Esophagus squamous epithelium (tissue), 4 donors: ENCODE results near the gene PTPN5.

ENCODE experiments used
- POLR2A ChIP-seq, 4 donors: fragments of 450-650 bp; IDR thresholded peaks; one replicate each; pipeline ENCODE4 v1.6.1; 2017; ENCODE audit warnings: antibody characterized with exemption in 4 of 4, mild to moderate bottlenecking in 4 of 4, moderate library complexity in 3 of 4
- TF ChIP-seq, protein P1 (sequence below), 6 experiments: fragments of 450-650 bp in 4 of 6; fragments of 200-600 bp in 2 of 6; sonication (generic) in 2 of 6; IDR thresholded peaks; one replicate each; pipeline ENCODE4 v1.5.1; 2016 to 2019; ENCODE audit warnings: antibody characterized with exemption in 6 of 6, mild to moderate bottlenecking in 4 of 6, moderate library complexity in 4 of 6

- TF ChIP-seq, protein P1, sequence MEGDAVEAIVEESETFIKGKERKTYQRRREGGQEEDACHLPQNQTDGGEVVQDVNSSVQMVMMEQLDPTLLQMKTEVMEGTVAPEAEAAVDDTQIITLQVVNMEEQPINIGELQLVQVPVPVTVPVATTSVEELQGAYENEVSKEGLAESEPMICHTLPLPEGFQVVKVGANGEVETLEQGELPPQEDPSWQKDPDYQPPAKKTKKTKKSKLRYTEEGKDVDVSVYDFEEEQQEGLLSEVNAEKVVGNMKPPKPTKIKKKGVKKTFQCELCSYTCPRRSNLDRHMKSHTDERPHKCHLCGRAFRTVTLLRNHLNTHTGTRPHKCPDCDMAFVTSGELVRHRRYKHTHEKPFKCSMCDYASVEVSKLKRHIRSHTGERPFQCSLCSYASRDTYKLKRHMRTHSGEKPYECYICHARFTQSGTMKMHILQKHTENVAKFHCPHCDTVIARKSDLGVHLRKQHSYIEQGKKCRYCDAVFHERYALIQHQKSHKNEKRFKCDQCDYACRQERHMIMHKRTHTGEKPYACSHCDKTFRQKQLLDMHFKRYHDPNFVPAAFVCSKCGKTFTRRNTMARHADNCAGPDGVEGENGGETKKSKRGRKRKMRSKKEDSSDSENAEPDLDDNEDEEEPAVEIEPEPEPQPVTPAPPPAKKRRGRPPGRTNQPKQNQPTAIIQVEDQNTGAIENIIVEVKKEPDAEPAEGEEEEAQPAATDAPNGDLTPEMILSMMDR (IDR thresholded peaks at IDR 0.05): no peak
- TF ChIP-seq POLR2A (IDR thresholded peaks at IDR 0.05): no peak
Measured at GRCh38 chr11:18723991-18724390, 67.6 kb downstream of the PTPN5 start.
